ENCODE results near the gene DEDD2. TPM values are rescaled to one million over a fixed set of nuclear protein-coding genes. Genes with fewer than 3 reads are reported as not detected.

The DEDD2 gene
- polyA plus RNA-seq, 1 donor = 20.2 TPM

DNA sequence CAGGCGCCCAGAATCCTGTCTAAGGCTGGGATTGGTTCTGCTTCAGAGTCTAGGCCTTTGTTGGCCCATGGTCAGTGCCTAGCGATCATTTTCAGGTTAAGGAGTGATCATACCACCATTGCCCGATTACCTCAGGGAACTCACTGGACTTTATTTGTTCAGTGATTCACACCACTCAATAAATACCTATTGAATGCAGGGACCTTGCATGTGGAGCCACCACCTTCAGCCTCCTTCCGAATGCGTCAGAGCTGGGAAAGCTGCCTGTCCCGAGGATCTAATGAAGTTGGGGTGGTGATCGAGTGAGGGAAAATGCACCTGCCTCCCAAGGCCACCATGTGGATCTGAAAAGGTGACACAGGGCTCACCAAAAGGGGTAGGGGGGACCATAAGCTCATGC, 45.2 kb downstream of the DEDD2 start:
- DNase-seq = no peak

DNA sequence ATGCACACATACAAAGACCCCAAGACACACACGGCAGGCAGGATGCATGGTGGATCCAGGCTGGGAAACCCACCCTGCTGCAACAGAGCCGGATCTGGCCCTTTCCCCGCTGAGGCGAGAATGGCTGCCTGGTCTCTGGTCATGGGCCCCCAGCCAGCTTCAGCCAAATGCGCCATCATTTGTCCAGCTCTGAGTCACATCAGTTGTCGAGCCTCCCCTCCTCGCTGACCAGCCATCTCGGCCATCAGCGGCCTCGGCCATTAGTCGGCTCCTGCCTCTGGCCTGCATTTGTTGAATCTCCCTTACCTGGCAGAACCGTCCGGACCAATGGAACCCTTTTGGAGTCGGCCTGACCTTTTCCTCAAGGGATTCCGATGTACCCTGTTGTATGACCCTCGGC, 46.8 kb downstream of the DEDD2 start:
- no peak for DNase-seq

DNA sequence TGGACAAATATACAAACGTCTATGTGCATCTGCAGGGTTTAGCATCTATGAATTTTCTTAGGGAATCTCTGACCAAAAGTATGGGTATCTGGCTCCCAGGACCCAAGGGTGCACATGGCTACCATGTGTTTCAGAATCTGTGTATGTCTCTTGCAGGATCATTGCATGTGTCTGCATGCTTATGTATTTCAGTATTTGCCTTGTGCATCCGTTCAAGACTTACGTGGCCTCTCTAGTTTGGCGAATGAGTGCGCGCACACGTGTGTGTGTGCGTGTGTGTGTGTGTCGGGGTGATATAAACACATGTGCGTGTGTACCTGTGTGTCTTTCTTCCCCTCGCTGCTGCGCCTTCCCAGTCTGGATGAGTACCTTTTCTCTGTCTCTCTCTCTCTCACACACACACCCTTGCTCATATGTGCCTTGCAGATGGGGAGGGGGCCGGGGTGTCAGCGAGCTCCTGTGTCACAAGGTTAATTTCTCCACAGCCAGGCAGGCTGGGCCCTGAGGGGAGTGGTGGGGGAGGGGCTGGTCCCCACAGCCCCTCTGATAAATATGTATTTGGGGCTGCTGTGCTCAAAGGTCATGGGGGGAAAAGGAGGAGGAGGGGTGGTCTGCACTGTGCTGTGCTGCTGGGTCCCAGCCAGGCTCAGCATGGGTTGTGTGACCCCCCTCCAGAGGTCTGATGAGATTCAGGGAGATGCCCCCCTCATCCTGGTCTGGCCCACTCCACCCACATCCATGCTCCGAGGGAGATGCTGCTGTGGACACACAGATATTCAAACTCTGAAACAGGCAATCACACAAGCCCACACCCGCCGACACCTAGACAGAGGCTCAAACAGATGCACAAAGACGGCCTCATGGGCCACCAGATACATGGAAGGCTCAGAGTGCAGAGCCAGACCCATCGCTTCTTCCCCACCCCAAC, 47.7 kb downstream of the DEDD2 start:
- DNase-seq = no peak

DNA sequence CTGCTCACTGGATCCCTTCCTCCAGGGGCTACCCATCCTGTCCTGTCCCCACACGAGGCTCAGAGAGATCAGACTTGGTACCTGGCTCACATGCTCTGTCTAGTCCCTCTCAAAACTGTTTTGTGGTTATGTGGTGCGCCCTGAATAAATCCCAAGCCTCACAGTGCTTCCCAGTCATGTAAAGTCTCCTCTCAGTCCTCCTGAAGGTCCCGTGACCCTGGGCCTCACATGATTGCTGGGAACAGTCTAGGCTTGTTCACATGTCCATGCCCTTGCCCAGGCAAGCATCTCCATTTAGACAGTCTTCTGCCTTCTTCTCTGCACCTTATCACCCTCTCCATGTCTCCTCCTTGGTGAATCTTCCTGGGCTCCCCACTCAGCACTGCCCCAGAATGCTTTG, 49.3 kb downstream of the DEDD2 start:
- no peak for DNase-seq

DNA sequence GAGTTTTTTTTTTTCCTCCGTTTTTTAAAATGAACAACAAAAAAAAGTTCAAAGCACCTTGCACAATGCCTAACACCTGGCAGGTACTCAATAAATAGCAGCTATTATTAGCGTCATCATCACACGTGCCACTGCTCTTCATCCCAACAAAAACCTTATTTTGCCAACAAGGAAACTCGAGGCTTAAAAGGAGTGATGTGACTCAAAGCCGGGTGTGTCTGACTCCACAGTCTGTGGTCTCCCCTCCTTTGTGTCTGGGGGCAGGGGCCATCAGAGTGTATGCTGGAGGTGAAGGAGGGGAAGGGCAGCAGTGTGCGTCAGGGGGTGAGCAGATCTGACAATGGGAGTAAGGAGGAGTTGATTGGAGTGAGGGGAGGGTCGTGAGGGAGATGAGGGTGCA, 51.2 kb downstream of the DEDD2 start:
- no peak for DNase-seq

DNA sequence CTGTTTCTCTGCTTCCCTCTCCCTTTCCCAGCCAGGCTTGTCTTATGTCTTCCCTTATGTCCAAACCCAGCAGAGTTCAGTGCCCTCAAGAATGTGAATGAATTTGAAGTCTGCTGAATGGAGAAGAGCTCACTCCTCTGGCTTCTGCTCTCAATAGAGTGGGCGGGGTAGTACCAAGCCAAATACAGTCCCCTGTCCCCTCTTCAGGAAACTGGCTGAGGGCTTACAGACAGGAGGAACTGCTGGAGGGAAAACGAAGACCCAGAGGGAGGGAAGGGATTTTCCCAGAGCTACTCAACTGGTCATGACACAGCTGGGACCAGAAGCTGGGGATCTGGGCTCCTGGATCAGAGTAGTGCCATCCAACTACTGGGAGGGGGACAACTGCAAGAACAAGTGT, 52.3 kb downstream of the DEDD2 start:
- no peak for DNase-seq

DNA sequence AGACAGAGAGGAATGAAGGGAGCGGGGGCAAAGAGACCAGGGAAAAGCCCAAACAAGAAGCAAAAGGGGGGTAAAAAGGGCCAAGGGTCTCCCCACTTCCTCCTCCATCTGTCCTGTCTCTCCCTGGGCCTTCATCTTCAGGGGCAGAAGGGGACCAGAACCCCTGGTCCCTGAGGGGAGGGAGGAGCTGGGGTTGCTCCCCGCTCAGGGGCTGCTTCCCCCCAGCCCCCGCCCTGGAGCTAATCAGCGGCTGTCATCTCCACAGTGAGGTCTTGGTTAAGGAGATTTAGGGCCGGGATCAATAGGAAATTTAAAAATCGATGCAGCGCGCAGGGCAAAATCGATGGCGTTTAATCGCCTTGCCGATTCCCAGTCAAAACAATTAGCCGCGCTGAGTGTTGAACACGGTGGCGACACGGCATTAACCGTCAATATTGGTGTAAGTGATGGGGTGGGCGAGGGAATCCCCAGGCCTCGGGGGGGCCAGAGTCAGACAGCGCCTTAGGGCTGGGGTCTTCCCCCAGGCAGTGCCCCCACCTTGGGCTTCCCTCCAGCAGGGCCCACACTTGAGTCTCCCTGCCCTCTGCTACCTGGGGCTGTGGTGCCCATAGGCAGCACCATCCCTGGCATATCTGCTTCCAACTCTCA, 55.7 kb downstream of the DEDD2 start:
- DNase-seq = no peak

DNA sequence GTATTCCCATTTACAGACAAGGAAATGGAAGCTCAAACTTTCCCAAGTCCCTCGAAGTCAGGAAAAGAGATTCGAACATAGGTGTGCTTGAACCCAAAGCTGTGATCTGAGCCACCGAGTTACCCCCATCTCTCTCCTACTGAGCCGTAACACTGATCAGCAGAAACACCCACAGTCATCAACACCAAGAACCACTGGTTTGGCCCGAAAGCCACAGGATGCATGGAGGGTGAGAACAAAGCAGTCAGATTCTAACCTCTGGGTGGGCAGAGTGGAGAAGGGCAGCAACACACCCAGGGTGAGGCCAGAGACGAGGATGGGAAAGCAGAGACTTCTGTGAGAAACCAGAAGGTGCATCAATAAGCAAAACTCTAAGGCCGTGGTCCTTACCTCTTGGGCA, 57.5 kb downstream of the DEDD2 start:
- no peak for DNase-seq

DNA sequence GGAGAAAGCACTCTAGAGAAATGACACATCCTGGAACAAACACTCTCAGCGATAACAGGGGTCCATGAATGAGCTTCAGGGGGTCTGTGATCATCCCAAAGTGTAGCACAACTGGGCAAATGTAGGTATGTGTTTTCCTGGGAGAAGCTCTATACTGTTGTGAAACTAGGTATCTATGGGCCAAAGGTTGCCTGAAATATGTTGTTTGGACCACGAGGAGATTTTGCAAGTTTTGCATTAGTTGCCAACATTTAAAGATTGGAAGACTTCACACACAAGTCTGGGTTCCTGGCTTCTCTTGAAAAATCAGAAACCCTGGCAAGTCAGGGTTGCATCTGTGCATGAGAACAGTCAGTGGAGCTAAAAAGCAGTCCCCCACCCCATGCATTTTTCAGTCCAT, 58.6 kb downstream of the DEDD2 start:
- DNase-seq = no peak

DNA sequence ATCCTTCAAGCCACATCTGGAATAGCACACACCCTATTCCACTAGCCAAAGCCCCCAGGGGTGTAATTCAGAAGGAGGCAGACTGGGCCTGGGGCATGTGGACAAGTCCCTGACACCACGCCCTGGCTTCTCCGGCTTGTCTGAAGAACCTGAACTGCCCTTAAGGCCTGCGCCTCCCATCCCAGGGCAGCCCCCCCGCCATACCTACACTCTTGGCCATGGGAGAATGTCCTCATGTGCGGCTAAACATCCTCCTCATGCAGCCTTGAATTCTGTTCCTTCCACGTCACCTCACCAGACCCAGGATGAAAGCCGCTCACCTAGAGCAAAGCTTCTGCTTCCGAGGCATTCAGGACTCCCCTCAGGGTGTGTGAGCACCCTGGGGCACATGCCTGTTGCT, 60.9 kb downstream of the DEDD2 start:
- no peak for DNase-seq

DNA sequence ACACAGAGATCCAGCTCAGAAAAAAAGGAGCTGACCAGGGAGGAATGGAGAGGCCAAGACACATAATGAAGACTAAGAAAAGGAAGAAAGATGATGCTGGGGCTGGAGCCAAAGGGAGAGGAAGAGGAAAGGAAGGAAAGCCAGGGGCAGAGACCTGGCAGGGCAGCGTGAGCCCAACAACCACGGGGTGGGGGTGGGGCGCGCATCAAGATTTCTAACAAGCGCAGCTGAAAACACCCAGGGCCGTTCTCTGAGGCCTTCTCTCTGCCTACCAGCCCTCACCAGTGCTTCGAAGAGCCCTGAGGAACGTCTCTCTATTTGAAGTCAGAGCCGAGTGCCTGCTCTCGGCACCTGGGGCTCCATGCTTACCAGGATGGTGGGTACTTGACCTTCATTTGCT, 61.7 kb downstream of the DEDD2 start:
- DNase-seq = no peak

DNA sequence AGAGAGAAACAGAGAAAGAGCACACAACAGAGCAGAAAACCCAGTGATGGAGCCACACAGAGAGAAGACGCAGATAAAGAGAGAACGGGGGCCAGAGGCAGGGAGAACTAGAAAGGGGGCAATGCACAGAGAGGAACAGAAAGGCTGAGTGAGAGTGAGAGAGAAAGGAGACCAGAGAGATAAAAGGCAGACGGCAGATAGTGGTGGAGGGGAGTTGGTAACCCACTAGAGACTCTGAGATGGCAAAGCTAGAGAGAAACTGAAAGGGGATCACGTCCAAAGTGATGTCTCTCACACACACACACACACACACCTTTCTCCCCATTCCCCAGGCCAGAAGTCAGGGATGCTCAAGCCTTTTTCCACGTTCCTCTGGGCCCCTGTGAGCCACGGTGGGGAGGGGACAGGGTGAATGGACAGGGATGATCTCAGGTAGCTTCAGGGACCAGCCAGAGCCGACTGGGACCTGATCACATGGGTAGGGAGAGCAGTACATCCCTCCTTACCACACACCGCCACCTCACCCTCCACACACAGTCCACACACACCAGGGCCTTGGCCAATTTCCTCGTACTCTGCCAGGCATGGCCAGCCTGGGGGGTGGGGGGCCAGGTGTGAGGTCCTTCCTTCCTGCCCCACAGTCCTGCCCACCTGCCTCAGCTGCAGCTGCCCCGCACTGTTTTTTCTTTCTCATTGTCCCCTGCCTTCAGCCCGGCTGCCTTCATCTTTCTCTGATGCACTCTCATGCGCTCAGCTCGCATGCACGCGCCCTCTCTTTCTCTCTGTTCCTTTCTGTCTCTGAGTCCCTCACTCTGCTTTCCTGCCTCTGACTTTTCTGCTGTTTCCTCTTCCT, 62.8 kb downstream of the DEDD2 start:
- DNase-seq = no peak

DNA sequence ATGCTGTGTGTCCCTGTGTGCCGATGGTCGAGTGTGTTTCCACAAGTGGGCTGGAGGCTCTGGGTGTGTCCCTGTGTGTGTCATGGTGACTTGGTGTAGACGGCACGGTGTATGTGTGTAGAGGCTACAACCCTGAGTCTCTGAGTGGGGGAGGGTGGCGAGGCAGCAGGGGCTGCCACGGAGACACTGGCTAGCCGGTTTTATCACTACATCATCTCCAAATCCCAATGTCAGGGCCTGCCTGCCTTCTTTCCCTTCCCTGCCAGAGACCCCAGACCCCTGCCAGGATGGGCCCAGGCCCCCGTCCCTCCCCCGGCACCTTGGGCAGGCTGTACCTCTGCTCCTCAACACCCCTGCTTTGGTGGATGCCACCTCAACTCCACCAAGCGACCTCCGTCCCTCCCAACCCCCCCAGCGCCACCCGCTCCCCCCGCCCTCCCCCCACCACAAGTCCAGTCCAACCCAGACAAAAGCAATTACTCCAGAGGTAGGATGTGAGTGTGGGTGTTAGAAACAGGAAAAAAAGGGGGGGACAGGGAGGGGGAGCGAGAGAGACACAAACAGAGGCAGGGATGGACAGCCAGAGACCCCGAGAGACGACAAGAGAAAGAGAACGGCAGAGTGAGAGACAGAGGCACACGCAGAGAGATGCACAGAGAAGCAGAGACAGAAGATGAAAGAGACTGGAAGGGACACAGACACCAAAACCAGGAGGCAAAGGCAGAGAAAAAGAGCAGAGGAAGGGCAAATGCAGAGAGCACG, 63.6 kb downstream of the DEDD2 start:
- DNase-seq = no peak

DNA sequence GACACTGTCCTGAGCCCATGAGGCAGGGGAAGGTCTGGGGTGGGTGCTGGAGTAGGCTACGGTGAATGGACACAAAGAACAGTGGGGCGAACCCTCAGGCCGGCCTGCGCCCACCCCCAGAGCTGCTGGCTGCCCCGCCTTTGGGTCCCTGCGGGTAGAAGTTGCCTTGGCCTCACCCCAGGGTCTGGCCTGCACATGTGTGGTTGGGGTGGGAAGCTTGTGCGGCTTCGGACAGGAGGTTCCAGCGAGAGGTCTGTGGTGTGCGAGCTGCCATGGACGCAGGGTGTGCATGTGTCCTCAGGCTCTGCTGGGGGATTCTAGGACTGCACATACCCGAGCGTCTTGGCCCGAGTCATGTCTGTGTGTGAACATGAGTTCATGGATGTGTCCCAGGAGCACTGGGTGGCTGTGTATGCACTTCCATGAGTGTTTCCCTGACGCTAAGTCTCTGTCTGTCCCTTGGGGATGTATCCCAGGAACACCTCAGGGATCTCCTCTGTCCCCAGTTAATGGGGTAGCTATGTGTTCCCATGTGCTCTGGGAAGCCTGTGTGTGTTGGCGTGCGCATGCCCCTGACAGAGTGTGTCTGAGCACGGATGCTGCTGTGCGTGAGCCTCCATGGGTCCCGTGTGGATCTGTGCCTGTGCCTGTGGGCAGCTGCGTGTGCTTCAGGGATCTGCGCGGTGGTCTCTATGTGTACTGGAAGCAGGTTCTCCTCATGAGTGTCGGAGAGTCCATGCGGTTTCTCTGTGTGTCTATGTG, 64.4 kb downstream of the DEDD2 start:
- no peak for DNase-seq

DNA sequence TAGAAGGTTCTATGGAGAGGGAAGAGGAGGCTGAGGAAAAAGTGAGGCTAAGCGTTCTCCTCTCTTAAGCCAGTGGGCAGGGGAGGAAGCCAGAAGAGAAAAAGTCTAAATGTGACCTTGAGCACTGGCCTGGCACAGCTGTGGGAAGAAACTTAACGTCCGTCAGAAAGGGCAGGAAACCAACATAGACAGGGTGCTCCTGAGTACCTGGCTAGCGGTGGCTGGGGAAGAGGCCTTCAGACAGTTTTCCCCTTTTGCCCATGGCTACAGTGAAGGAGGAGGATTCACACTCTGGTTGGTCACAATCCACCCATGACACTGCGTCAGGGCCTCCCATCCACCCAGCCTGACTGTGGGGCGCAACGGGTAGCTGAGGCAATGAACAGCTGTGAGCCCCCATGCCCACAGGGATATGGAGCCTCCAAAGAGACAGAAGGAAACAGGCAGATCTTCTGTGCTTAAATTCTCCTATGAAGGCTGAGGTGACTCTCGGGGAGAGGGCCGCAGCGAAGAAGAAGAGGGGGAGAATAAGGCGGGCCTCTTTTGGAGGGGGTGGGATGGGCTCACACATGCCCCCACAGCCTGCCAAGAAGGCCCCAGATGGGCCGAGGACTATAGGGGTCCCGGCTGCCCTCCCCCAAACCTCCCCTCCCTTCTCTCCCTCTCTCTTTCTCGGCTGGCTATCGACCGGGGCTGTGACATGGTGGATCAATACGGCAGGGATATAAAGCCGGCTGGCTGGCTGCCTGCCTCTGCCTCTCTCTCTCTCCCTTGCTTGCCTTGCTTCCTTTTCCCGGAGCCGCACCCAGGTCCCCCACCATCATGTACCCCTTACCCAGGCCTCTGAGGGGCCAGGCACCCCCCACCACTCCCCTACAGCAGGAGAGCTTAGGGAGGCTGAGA, 65.4 kb downstream of the DEDD2 start:
- DNase-seq = no peak

DNA sequence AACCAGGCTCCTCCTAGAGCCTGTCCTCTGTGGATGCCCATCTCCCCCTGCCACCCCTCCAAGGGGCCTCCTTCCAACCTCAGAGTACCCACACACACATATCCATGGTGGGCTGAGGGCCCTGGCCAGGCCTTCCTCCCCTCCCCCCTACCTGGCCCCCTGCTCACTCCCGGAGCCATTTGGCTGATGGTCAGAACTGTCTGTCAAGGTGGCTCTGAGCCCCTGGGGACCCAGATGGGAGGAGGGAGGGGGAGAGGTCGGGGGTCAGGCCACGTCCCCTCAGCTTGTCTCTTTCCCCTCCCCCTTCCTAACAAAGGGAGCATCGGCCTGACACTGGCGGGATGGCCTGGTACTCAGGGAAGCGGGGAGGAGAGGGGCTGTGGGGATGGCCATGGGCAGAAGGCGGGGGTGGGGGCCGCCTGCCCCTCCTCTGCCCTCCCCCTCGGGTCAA, 66.5 kb downstream of the DEDD2 start:
- no peak for DNase-seq

DNA sequence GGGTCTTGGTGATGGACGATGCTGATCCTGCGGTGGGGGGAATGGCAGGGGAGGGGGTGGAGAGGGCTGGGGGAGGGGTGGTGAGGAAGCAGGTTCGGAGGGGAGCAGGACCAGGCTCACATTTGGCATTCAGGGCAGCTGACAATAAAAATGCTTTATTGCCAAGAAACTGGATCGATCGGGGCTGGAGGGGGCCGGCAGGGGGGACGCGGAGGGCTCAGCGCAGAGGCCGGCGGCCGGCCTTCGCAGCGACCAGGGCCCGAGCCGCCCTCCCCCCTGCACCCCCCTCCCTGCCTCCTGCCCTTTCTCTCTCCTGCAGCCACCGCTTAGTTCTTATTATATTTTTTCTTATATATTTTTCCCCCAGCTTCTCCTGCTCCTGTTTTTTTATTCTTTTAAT, 67.1 kb downstream of the DEDD2 start:
- DNase-seq = no peak

DNA sequence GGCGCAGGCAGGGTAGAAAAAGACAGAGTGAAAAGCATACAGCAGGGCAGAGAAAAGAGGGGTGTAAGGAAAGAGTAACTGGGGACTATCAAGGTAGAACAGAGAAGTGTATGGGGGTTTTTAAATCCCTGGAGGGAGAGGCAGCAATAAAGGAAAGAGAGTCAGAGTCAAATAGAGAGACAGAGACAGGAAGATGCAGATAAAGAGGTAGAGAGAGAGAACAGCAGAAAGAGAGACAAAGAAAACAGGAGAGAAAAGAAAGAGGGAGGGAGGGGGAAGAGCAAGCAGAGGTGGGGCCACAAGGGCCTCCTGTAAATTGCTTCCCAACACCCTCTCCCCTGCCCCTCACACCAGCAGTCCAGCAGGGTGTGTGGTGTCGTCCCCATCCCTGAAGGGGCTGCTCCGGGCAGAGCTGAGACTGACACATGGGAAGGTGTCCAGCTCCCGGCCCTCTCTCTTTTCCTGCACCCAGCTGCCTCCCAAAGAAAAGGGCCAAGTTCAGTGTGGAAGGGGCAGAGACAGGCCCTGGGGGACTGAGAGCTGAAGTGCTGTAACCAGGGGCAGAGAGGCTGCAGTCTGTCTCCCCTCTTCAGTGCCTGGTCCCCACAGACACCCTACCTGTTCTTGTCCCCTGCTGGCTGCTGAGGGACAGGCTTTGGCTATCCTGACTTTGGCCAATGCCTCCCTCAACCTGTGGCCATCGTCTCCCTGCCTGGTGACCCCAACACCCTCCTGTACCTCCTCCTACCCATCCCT, 67.9 kb downstream of the DEDD2 start:
- no peak for DNase-seq
